Measurements from ENCODE around the gene IGFALS.

Gene IGFALS

DNA sequence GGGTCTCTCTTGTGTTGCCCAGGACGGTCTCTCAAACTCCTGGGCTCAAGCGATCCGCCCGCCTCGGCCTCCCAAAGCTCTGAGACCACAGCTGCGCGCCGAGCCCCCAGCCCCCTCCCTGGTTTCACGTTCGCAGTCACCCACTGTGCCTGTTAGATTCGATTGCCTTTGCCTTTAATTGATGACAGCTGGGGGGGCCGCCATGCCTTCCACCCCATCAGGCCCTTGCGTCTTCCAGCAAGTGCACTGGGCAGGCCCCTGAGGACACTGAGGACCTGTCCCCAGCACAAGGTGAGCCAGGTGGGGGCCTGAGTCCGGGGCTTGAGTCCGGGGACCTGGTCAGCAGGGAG, 3.3 kb downstream of the IGFALS start:
- Mint-ChIP-seq H3K4me3 (no peak overlapping the region), H3K27me3 (ENCODE audit: low read depth) (no peaks in the 10 kb centered on the region), H3K27ac (no peak overlapping the region), H3K9me3 (no peaks in the 10 kb centered on the region), H3K36me3 (ENCODE audit: low read depth) (peaks cover 5% of the 10 kb centered on the region), H3K4me1 (no peaks in the 10 kb centered on the region)
- TF ChIP-seq CTCF (IDR thresholded peaks at IDR 0.05; ENCODE audit: unreplicated experiment in 3 of 3), result no peak

GRCh38 chr16:1789643-1790045, 3.9 kb downstream of the IGFALS start:
- no peaks in the 10 kb centered on the region for H3K4me1 Mint-ChIP-seq
- no peak overlapping the region for H3K4me3 Mint-ChIP-seq
- H3K27ac Mint-ChIP-seq, result no peak overlapping the region
- H3K9me3 Mint-ChIP-seq, result no peaks in the 10 kb centered on the region
- peaks cover 5% of the 10 kb centered on the region for H3K36me3 Mint-ChIP-seq (ENCODE audit: low read depth)
- TF ChIP-seq CTCF (IDR thresholded peaks at IDR 0.05; ENCODE audit: unreplicated experiment in 3 of 3), result no peak
- no peaks in the 10 kb centered on the region for H3K27me3 Mint-ChIP-seq (ENCODE audit: low read depth)

GRCh38 chr16:1788708-1789100, 4.8 kb downstream of the IGFALS start:
- no peak overlapping the region for H3K27ac Mint-ChIP-seq
- no peaks in the 10 kb centered on the region for H3K4me1 Mint-ChIP-seq
- peaks cover 5% of the 10 kb centered on the region for H3K36me3 Mint-ChIP-seq (ENCODE audit: low read depth)
- peak overlapping the region in 2 of 3 experiments; percentile 41 to 57 for H3K4me3 Mint-ChIP-seq
- TF ChIP-seq CTCF (IDR thresholded peaks at IDR 0.05; ENCODE audit: unreplicated experiment in 3 of 3), result no peak
- H3K9me3 Mint-ChIP-seq, result no peaks in the 10 kb centered on the region
- H3K27me3 Mint-ChIP-seq (ENCODE audit: low read depth), result no peaks in the 10 kb centered on the region

DNA sequence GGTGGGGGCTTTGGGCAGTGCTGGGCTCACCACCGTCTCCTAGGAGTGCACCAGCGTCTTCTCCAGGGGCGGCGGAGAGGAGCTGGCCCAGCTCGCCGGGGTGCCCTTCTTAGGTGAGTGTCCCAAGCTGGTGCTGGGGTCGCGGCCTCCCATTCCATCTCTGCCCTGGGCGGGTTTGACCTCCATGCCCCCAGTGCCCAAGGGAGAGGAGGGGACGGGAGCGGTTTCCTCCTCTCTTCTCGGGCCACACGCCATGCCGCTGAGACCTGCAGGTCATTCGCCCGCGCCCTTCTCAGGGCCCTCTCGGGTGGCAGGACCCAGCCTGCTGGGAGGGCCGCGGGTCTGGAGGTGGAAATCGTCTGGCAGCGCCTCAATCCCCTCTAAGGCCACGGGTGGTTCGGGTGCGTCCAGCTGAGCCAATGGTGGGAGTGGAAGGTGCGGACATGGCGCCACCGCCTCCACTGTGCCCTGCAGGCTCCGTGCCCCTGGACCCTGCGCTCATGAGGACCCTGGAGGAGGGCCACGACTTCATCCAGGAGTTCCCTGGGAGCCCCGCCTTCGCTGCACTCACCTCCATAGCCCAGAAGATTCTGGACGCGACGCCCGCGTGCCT, 5.3 kb downstream of the IGFALS start:
- no peak for TF ChIP-seq CTCF (IDR thresholded peaks at IDR 0.05; ENCODE audit: unreplicated experiment in 3 of 3)
- no peaks in the 10 kb centered on the region for H3K27me3 Mint-ChIP-seq (ENCODE audit: low read depth)
- H3K36me3 Mint-ChIP-seq (ENCODE audit: low read depth), result peaks cover 5% of the 10 kb centered on the region
- H3K4me3 Mint-ChIP-seq, result no peak overlapping the region
- H3K27ac Mint-ChIP-seq, result no peak overlapping the region
- H3K9me3 Mint-ChIP-seq, result no peaks in the 10 kb centered on the region
- H3K4me1 Mint-ChIP-seq, result peaks cover 3% of the 10 kb centered on the region

- H3K9me3 Mint-ChIP-seq, result no peaks in the 10 kb centered on the region
- no peaks in the 10 kb centered on the region for H3K27me3 Mint-ChIP-seq (ENCODE audit: low read depth)
- no peak overlapping the region for H3K27ac Mint-ChIP-seq
- no peak overlapping the region for H3K4me3 Mint-ChIP-seq
- H3K4me1 Mint-ChIP-seq, result peaks cover 5% of the 10 kb centered on the region
- TF ChIP-seq CTCF (IDR thresholded peaks at IDR 0.05; ENCODE audit: unreplicated experiment in 3 of 3), result no peak
- peaks cover 5% of the 10 kb centered on the region for H3K36me3 Mint-ChIP-seq (ENCODE audit: low read depth)
These were observed 6.0 kb downstream of the IGFALS start for GRCh38 chr16:1787322-1788094.

GRCh38 chr16:1787056-1787321, 6.5 kb downstream of the IGFALS start:
- no peak overlapping the region for H3K4me3 Mint-ChIP-seq
- TF ChIP-seq CTCF (IDR thresholded peaks at IDR 0.05; ENCODE audit: unreplicated experiment in 3 of 3), result no peak
- no peaks in the 10 kb centered on the region for H3K9me3 Mint-ChIP-seq
- H3K27me3 Mint-ChIP-seq (ENCODE audit: low read depth), result no peaks in the 10 kb centered on the region
- peaks cover 5% of the 10 kb centered on the region for H3K4me1 Mint-ChIP-seq
- H3K36me3 Mint-ChIP-seq (ENCODE audit: low read depth), result peaks cover 5% of the 10 kb centered on the region
- no peak overlapping the region for H3K27ac Mint-ChIP-seq
